Prostate gland (tissue), 2 donors: ENCODE measurements around the gene PAFAH1B1. TPM values are rescaled to one million over a fixed set of nuclear protein-coding genes. Genes with fewer than 3 reads are reported as not detected.
A peak's percentile ranks its signal among the peaks of the same experiment; 100 is the strongest.

Experiments used
- DNase-seq: peaks from one replicate; pipeline ENCODE4 v3.0.0-alpha.2; 2019; ENCODE audit warnings: low spot score
- H3K27ac ChIP-seq, 2 donors: fragments of 200-600 bp; sonication (generic); 2 replicates each; pipeline ENCODE4 v1.5.1; 2017 to 2019
- H3K27me3 ChIP-seq: fragments of 200-600 bp; sonication (generic); replicated peaks from 2 replicates; pipeline ENCODE4 v1.5.1; 2019; ENCODE audit not compliant: insufficient read depth
- H3K36me3 ChIP-seq, 2 donors: fragments of 200-600 bp; sonication (generic); 1 replicate in 1 of 2; 2 replicates in 1 of 2; pipeline versions ENCODE4 v1.5.1 to v1.8.1; 2017 to 2019
- H3K4me1 ChIP-seq: fragments of 200-600 bp; sonication (generic); replicated peaks from 2 replicates; pipeline ENCODE4 v1.5.1; 2019
- H3K4me3 ChIP-seq, 2 donors: fragments of 200-600 bp; sonication (generic); 2 replicates each; pipeline ENCODE4 v1.5.1; 2017 to 2019
- H3K9me3 ChIP-seq: fragments of 200-600 bp; sonication (generic); 2 replicates; pipeline ENCODE4 v1.5.1; 2017
- CTCF ChIP-seq, 4 experiments: fragments of 200-600 bp in 2 of 4; fragments of 450-650 bp in 2 of 4; sonication (generic) in 2 of 4; IDR thresholded peaks; 1 replicate in 3 of 4; 2 replicates in 1 of 4; pipeline ENCODE4 v1.5.1; 2016 to 2019; ENCODE audit warnings: antibody characterized with exemption in 4 of 4, mild to moderate bottlenecking in 2 of 4, moderate library complexity in 2 of 4
- POLR2A ChIP-seq: fragments of 450-650 bp; IDR thresholded peaks from one replicate; pipeline ENCODE4 v1.6.1; 2016; ENCODE audit warnings: antibody characterized with exemption, mild to moderate bottlenecking
- POLR2AphosphoS5 ChIP-seq: sonication (generic); formaldehyde crosslinking; IDR thresholded peaks from one replicate; pipeline ENCODE4 v1.6.1; 2017; ENCODE audit warnings: antibody characterized with exemption
- WGBS: methylation state at CpG from one replicate; pipeline ENCODE4 v1.1.5; 2018; 5-methylcytosine and 5-hydroxymethylcytosine counted together
- intact Hi-C: fragments of 100-400 bp; cut with DNase I; formaldehyde crosslinking; loops from one replicate; pipeline ENCODE4 v1.14.2; 2022
- total RNA-seq, 2 donors: library from RNA; depleted of rRNA; stranded (reverse); fragments of >200 nt; gene quantifications; one replicate each; pipeline ENCODE4 v1.1.0, GENCODE V29; 2016

Gene PAFAH1B1
- total RNA-seq, 2 donors from 2014 or later: 47.9 to 92.9 TPM

GRCh38 chr17:2551493-2551892, 42.0 kb upstream of the PAFAH1B1 start:
- no peaks in the 10 kb centered on the region for H3K9me3 ChIP-seq

GRCh38 chr17:2551928-2552327, 41.5 kb upstream of the PAFAH1B1 start:
- intact Hi-C loops: no loop called here

More at GRCh38 chr17:2551493-2551892, 42.0 kb upstream of the PAFAH1B1 start:
- H3K27ac ChIP-seq: no peak overlapping the region
- TF ChIP-seq POLR2A: no peak
- TF ChIP-seq POLR2AphosphoS5: no peak
- no peak for TF ChIP-seq CTCF (IDR thresholded peaks at IDR 0.05)
- 36% methylated on average over 10 of the region's 10 CpGs for WGBS
- H3K27me3 ChIP-seq: no peaks in the 10 kb centered on the region
- intact Hi-C loops: no loop called here
- no peaks in the 10 kb centered on the region for H3K36me3 ChIP-seq
- DNase-seq: no peak
- H3K4me1 ChIP-seq: no peaks in the 10 kb centered on the region
- no peak overlapping the region for H3K4me3 ChIP-seq

GRCh38 chr17:2560658-2561057, 32.8 kb upstream of the PAFAH1B1 start:
- H3K4me1 ChIP-seq: no peaks in the 10 kb centered on the region
- intact Hi-C loops: no loop called here
- H3K4me3 ChIP-seq: no peak overlapping the region
- H3K9me3 ChIP-seq: no peaks in the 10 kb centered on the region
- WGBS: 89% methylated on average over 5 of the region's 5 CpGs
- DNase-seq: no peak
- H3K36me3 ChIP-seq: no peaks in the 10 kb centered on the region
- H3K27ac ChIP-seq: no peak overlapping the region
- no peaks in the 10 kb centered on the region for H3K27me3 ChIP-seq
- TF ChIP-seq CTCF (IDR thresholded peaks at IDR 0.05): no peak
- TF ChIP-seq POLR2A: no peak
- TF ChIP-seq POLR2AphosphoS5: no peak

More at GRCh38 chr17:2551928-2552327, 41.5 kb upstream of the PAFAH1B1 start:
- Histone ChIP-seq H3K36me3 (no peaks in the 10 kb centered on the region), H3K4me1 (no peaks in the 10 kb centered on the region), H3K4me3 (no peak overlapping the region), H3K27ac (no peak overlapping the region), H3K9me3 (no peaks in the 10 kb centered on the region), H3K27me3 (no peaks in the 10 kb centered on the region)
- TF ChIP-seq CTCF (IDR thresholded peaks at IDR 0.05): no peak
- TF ChIP-seq POLR2A: no peak
- no peak for TF ChIP-seq POLR2AphosphoS5
- 37% methylated on average over 9 of the region's 9 CpGs for WGBS
- no peak for DNase-seq

GRCh38 chr17:2562162-2562858, 31.1 kb upstream of the PAFAH1B1 start:
- WGBS: 90% methylated on average over 8 of the region's 8 CpGs
- Histone ChIP-seq H3K4me1 (no peaks in the 10 kb centered on the region), H3K4me3 (no peak overlapping the region), H3K36me3 (no peaks in the 10 kb centered on the region), H3K27me3 (no peaks in the 10 kb centered on the region), H3K9me3 (no peaks in the 10 kb centered on the region), H3K27ac (no peak overlapping the region)
- DNase-seq: no peak
- intact Hi-C loops: no loop called here
- no peak for TF ChIP-seq POLR2AphosphoS5
- TF ChIP-seq POLR2A: no peak
- no peak for TF ChIP-seq CTCF (IDR thresholded peaks at IDR 0.05)

GRCh38 chr17:2563061-2563460, 30.4 kb upstream of the PAFAH1B1 start:
- TF ChIP-seq POLR2A (peak; percentile 26), POLR2AphosphoS5 (peak; percentile 35), CTCF (IDR thresholded peaks at IDR 0.05) (no peak)
- peak; percentile 57 for DNase-seq
- Histone ChIP-seq H3K9me3 (no peaks in the 10 kb centered on the region), H3K27me3 (no peaks in the 10 kb centered on the region), H3K4me1 (no peaks in the 10 kb centered on the region), H3K27ac (peak overlapping the region in 1 of 2 donors; percentile 9), H3K4me3 (no peak overlapping the region), H3K36me3 (no peaks in the 10 kb centered on the region)
- 41% methylated on average over 7 of the region's 7 CpGs for WGBS
- intact Hi-C loops: no loop called here
